NT2/D1 (cell line): ENCODE results near the gene PELI3.

Experiments
- DNase-seq: peaks from one replicate; pipeline ENCODE4 v3.0.0-alpha.2; 2011; ENCODE audit warnings: low read depth, low spot score
- H3K27me3 ChIP-seq: 2 replicates; pipeline ENCODE4 v1.6.0; 2011; ENCODE audit warnings: mild to moderate bottlenecking; ENCODE audit not compliant: insufficient read length, insufficient read depth
- H3K36me3 ChIP-seq: 2 replicates; pipeline ENCODE4 v1.6.1; 2011; ENCODE audit warnings: mild to moderate bottlenecking, low read length, mixed read lengths; ENCODE audit not compliant: insufficient read depth, insufficient read length
- H3K4me1 ChIP-seq: 2 replicates; pipeline ENCODE4 v1.5.1; 2011; ENCODE audit not compliant: insufficient read depth, insufficient read length
- H3K4me3 ChIP-seq: 2 replicates; pipeline ENCODE4 v1.5.1; 2011; ENCODE audit warnings: low read depth; ENCODE audit not compliant: insufficient read length
- H3K9ac ChIP-seq: 2 replicates; pipeline ENCODE4 v1.6.0; 2011; ENCODE audit warnings: low read depth; ENCODE audit not compliant: insufficient read length
- H3K9me3 ChIP-seq: 2 replicates; pipeline ENCODE4 v1.5.1; 2011; ENCODE audit warnings: mild to moderate bottlenecking, low read length; ENCODE audit not compliant: insufficient read depth
- SUZ12 ChIP-seq: IDR thresholded peaks from 2 replicates; pipeline ENCODE4 v1.6.1; 2011; ENCODE audit not compliant: insufficient read length, insufficient read depth; ENCODE audit errors: extremely low read depth
- YY1 ChIP-seq: IDR thresholded peaks from 2 replicates; pipeline ENCODE4 v1.6.1; 2011; ENCODE audit not compliant: insufficient read length, insufficient read depth
- ZNF274 ChIP-seq: IDR thresholded peaks from 2 replicates; pipeline ENCODE4 v1.6.1; 2011; ENCODE audit warnings: mild to moderate bottlenecking, low read depth, low read length

PELI3 gene

DNA sequence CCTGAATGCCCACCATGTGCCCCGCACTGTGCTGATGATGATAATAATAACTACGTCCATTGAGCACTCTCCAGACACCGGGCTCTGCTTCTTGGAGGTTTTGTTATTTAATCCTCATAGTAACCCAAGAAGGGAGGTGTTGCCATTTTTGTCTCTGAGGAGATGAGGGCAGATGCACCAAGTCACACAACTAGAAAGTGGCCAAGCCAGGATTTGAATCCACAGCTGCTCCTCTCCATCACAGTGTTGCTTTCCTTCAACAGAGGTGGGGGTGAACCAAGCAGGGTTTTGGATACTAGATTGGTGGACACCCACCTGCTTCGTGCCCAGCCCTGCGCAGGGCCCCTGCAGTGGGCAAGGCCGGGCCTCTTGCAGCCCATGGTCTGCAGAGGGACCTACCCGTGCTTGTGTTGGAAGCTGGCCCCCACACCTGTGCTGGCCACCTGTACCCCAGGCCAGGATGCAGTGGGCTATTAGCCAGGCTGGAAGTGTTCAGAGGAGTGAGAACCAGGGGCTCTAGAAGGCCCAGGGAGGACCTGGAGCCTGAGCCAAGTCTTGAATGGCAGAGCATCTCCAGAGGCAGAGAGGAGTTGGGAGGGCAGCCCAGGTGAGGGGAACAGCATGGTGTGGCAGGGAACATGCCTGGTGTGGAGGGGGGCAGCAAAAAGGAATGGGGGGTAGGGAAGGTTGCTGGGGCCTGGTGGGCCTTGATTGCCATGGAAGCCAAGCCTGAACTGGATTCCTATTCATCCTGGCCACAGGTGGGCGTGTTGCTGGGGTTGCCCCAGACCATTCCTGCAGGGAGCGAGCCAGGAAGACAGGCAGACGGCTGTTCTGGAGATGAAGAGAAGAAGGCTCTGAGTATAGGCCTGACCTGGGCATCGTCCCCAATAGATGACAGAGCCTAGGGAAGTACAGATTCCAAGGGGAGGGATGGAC is 10.8 kb downstream of the PELI3 start:
- Histone ChIP-seq H3K9me3 (no peaks in the 10 kb centered on the region), H3K36me3 (peaks cover 49% of the 10 kb centered on the region), H3K9ac (peak overlapping the region; percentile 13), H3K27me3 (no peaks in the 10 kb centered on the region), H3K4me3 (no peak overlapping the region), H3K4me1 (peaks cover 15% of the 10 kb centered on the region)
- TF ChIP-seq SUZ12 (no peak), YY1 (no peak), ZNF274 (no peak)
- no peak for DNase-seq

DNA sequence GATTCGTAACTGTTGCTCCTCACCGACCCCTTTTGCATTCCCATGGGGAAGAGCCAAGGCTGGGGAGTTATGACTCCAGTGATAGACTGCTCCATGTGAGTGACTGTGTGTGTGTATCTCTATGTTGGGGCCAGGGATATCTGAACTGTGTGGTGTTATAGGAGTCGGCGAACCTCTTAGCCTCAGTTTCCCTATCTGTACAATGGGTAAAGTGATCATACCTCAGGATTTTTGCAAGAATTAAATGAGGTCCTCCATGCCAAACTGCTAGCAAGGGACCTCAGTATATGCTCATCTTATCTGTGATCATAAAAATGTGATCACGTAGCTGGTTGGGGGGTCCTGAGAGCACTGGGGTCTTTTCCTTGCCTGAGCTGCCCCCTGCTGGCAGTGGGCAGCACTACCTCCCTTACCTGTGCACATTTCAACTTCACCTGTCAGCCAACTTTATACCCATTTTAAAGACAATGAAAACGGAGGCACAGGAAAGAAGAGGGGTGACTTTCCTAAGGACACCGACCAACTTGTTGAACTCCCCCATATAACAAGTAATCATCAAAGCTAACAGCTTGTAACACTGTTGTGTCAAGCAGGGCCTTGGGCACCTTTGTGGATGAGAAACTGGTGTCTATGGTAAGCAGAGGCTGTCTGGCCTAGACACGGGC is 12.2 kb downstream of the PELI3 start:
- Histone ChIP-seq H3K4me3 (peak overlapping the region; percentile 96), H3K27me3 (no peaks in the 10 kb centered on the region), H3K9me3 (no peaks in the 10 kb centered on the region), H3K9ac (peak overlapping the region; percentile 97), H3K4me1 (peaks cover 12% of the 10 kb centered on the region), H3K36me3 (peaks cover 50% of the 10 kb centered on the region)
- DNase-seq = no peak
- TF ChIP-seq YY1 = no peak
- TF ChIP-seq ZNF274 = no peak
- TF ChIP-seq SUZ12 = no peak

DNA sequence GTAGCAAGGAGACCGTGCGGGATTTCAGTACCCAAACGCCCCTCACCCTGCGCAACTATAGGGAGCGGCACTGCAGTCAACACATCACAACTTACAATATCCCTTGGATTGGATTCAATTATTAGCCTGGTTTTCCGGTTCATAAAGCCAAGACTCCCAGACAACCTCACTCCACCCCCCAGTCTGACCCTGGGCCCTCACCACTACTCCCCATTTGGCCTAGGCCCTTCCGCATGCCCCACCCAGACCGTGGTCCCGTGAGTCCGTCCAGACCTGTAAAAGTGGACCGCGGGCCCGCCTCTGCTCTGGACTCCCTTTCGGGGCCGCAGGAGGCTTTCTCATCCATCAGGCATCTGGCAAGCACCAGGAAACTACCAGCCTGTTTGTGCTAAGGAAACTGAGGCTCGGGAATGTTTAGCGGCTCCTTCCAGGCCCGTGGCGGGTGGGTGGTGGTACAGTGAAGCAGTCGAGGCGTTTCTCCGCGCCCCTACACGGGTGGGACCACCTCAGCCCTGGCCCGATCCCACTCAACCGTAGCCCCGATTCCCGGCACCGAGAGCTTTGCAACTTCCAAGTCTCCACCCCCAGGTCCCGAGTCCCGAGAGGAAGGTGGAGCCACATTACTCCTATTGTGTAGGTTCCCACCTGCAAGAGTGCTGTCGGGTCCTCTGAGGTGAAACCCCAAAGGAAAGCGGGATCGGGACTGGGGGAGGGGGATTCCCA is 12.8 kb downstream of the PELI3 start:
- Histone ChIP-seq H3K27me3 (no peaks in the 10 kb centered on the region), H3K36me3 (peaks cover 51% of the 10 kb centered on the region), H3K9ac (peak overlapping the region; percentile 97), H3K4me1 (peaks cover 12% of the 10 kb centered on the region), H3K4me3 (peak overlapping the region; percentile 96), H3K9me3 (no peaks in the 10 kb centered on the region)
- no peak for TF ChIP-seq SUZ12
- no peak for TF ChIP-seq ZNF274
- TF ChIP-seq YY1 = no peak
- DNase-seq = no peak

DNA sequence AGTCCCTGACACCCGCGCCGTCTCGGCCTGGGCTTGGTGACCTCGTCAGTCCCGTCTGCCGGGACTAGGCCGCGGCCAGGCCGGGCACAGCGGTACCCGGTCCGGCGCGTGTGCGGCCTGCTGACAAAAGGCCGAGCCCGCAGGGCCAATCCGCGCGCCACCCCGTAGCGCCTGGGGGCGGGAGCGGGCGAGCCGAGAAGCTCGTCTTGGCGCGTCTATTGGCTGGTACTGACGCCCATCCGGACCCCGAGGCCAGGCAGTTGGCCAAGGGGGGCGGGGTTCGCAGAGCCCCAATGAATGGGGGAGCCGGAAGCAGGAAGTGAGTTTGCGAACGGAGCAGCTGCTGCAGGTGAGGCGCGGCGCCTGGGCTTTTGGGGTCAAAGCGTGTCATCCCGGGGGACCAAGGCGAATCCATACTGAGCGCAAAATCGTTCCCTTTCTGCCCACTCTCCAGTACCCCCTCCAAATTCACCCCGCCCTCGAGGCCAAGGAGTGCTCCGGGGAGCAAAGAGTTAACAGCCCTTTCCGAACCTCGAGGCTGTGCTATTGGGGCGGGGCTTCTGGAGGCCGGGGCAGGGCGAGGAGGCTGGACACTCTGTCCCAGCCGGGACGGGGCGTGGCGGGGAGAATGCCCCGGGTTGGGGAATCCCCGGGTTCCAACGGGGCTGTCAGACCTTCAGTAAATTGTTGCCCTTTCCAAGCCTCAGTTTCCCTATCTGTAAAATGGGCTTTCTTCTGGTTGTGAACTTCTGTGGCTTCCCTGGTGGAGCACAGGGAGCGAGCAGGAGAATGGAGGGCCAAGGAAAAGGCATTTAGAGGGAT is 13.6 kb downstream of the PELI3 start, which contains the start of gene DPP3:
Gene DPP3 (plus strand): TSS at position 318 of the 822 bp plus-strand sequence. CDS start 1,767 bp downstream, outside the sequence.
- TF ChIP-seq ZNF274 (no peak), YY1 (no peak), SUZ12 (no peak)
- H3K4me3 ChIP-seq = peak within 1 kb of the TSS; percentile 96
- H3K27me3 ChIP-seq = no peaks in the 10 kb centered on the region
- no peaks in the 10 kb centered on the region for H3K9me3 ChIP-seq
- peaks cover 57% of the 10 kb centered on the region for H3K36me3 ChIP-seq
- peaks cover 12% of the 10 kb centered on the region for H3K4me1 ChIP-seq
- peak; percentile 97 for DNase-seq
- H3K9ac ChIP-seq = peak within 1 kb of the TSS; percentile 97

DNA sequence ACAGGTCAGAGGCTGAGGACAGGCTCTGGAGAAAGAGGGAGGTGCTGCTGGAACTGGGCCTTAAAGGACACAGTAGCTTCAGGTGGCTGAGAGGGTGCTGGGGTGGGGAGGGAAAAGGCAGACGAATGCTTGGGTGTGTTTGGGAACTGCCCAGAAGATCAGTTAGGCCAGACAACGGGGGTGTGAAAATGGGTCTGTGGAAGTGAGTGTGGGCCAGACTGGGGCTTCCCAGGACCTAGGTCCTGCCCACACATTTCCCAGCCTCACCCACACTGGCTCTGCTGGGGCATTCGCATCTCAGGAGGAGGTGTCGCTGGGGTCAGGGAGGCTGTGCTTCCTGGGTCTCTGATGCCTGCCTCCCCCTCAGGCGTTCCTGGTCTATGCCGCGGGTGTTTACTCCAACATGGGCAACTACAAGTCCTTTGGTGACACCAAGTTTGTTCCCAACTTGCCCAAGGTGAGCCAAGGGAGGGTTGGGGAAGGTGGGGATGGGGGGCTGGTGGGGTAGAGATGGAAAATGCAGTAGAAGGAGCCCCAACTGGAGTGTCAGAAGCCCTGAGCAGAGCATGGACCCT is 18.2 kb downstream of the PELI3 start:
- no peak overlapping the region for H3K9ac ChIP-seq
- TF ChIP-seq SUZ12 = no peak
- TF ChIP-seq YY1 = no peak
- TF ChIP-seq ZNF274 = no peak
- H3K36me3 ChIP-seq = peaks cover 70% of the 10 kb centered on the region
- no peaks in the 10 kb centered on the region for H3K27me3 ChIP-seq
- H3K4me3 ChIP-seq = no peak overlapping the region
- no peak for DNase-seq
- peaks cover 12% of the 10 kb centered on the region for H3K4me1 ChIP-seq
- H3K9me3 ChIP-seq = no peaks in the 10 kb centered on the region

DNA sequence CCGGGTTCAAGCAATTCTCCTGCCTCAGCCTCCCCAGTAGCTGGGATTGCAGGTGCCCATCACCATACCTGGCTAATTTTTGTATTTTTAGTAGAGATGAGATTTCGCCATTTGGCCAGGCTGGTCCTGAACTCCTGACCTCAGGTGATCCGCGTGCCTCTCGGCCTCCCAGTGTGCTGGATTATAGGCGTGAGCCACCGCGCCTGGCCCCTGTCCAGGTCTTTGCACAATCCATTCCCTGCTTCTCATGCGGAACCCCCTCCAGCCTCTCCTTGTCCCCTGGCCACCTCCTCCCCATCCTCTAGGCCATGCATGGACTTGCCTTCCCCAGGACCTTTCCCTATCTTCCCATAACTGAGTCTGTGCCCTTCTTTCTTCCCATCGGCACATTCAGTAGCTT is 22.3 kb downstream of the PELI3 start:
- no peak for TF ChIP-seq YY1
- TF ChIP-seq ZNF274 = no peak
- no peak for TF ChIP-seq SUZ12
- peaks cover 12% of the 10 kb centered on the region for H3K4me1 ChIP-seq
- H3K4me3 ChIP-seq = no peak overlapping the region
- no peaks in the 10 kb centered on the region for H3K9me3 ChIP-seq
- H3K9ac ChIP-seq = no peak overlapping the region
- no peak for DNase-seq
- H3K36me3 ChIP-seq = peaks cover 81% of the 10 kb centered on the region
- H3K27me3 ChIP-seq = no peaks in the 10 kb centered on the region
